ENCODE results near the gene FCN2. TPM values are rescaled to one million over a fixed set of nuclear protein-coding genes. Genes with fewer than 3 reads are reported as not detected.

Gene FCN2
- polyA plus RNA-seq, 2 of the 4 experiments (the other 2 are of a cell fraction), result not detected

DNA sequence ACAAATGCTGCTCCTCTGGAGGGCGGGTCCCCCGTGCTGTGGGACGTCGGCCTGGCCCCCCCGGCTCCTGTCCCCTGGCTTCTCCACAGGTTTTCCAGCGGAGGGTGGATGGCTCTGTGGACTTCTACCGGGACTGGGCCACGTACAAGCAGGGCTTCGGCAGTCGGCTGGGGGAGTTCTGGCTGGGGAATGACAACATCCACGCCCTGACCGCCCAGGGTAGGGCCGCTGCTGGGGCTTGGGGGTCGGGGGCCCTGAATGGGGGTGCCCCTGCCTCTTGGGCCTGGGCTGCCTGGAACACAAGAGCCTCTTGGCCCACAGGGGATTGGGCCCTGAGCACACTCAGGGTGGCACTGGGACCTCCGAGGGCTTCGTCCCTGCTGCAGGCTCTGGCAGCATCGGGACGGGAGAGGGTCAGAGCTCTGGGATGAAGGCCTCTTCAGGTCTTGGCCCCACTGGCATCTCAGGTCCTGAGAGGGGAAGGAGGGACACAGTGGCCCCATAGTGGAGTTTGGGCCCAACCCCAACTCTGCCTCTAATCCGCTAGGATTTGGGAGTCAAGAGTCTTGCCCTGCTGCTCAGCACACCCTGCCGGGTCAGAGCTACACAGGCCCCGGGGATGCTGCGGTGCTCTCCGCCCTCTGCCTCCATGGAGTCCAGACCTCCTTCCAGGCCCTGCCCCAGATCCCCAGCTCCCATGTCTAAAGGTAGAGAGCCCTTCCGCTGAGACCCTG is 5.2 kb downstream of the FCN2 start:
- DNase-seq (ENCODE audit: low read depth in 1 of 2, low spot score in 1 of 2), result no peak
- no peak overlapping the region for H3K4me2 ChIP-seq
- 68% methylated on average over 22 of the region's 24 CpGs for WGBS (ENCODE audit: missing lambda C conversion rate)
- no peak for FAIRE-seq
- TF ChIP-seq, protein P1, sequence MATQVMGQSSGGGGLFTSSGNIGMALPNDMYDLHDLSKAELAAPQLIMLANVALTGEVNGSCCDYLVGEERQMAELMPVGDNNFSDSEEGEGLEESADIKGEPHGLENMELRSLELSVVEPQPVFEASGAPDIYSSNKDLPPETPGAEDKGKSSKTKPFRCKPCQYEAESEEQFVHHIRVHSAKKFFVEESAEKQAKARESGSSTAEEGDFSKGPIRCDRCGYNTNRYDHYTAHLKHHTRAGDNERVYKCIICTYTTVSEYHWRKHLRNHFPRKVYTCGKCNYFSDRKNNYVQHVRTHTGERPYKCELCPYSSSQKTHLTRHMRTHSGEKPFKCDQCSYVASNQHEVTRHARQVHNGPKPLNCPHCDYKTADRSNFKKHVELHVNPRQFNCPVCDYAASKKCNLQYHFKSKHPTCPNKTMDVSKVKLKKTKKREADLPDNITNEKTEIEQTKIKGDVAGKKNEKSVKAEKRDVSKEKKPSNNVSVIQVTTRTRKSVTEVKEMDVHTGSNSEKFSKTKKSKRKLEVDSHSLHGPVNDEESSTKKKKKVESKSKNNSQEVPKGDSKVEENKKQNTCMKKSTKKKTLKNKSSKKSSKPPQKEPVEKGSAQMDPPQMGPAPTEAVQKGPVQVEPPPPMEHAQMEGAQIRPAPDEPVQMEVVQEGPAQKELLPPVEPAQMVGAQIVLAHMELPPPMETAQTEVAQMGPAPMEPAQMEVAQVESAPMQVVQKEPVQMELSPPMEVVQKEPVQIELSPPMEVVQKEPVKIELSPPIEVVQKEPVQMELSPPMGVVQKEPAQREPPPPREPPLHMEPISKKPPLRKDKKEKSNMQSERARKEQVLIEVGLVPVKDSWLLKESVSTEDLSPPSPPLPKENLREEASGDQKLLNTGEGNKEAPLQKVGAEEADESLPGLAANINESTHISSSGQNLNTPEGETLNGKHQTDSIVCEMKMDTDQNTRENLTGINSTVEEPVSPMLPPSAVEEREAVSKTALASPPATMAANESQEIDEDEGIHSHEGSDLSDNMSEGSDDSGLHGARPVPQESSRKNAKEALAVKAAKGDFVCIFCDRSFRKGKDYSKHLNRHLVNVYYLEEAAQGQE (IDR thresholded peaks at IDR 0.05), result no peak
- ChIA-PET POLR2A (no interaction called here), CTCF (no interaction called here)
- no peak overlapping the region for H3K27ac ChIP-seq
- H3K9me3 ChIP-seq, result no peaks in the 10 kb centered on the region
- no peak for ATAC-seq
- H3K4me1 ChIP-seq, result no peaks in the 10 kb centered on the region
- no peak overlapping the region for H3K4me3 ChIP-seq

DNA sequence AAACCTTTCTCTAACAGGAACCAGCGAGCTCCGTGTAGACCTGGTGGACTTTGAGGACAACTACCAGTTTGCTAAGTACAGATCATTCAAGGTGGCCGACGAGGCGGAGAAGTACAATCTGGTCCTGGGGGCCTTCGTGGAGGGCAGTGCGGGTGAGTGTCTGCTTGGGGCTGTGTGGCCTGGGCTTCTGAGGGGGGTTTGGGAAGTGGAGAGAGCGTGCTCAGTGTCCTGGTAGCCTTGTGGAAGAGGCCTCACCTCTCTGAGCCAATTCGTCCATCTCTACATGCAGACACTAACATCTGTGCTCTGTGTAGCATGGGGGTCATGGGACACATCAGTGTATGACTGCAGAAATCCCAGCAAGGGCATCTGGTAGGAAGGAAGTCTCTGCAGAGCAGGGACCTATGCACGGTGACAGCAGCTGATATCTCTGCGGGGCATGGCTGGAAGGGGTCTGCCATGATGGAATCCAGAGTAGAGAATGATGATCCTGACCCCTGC is 5.9 kb downstream of the FCN2 start:
- H3K4me3 ChIP-seq, result no peak overlapping the region
- ChIA-PET POLR2A (no interaction called here), CTCF (no interaction called here)
- no peaks in the 10 kb centered on the region for H3K9me3 ChIP-seq
- no peak for DNase-seq (ENCODE audit: low read depth in 1 of 2, low spot score in 1 of 2)
- 65% methylated on average over 8 of the region's 11 CpGs for WGBS (ENCODE audit: missing lambda C conversion rate)
- H3K4me1 ChIP-seq, result no peaks in the 10 kb centered on the region
- no peak for FAIRE-seq
- no peak for ATAC-seq
- TF ChIP-seq ZSCAN20 (CRISPR knock-in tag; IDR thresholded peaks at IDR 0.05) (no peak), CBX2 (IDR thresholded peaks at IDR 0.05; ENCODE audit: borderline replicate concordance, low read depth) (no peak), BHLHE40 (IDR thresholded peaks at IDR 0.05; ENCODE audit: low read depth, low read length) (no peak), POLR2AphosphoS2 (conservative IDR thresholded peaks at IDR 0.05; ENCODE audit: low read length) (no peak), ZNF302 (CRISPR knock-in tag; IDR thresholded peaks at IDR 0.05) (no peak), JUNB (IDR thresholded peaks at IDR 0.05) (no peak)
- TF ChIP-seq, protein P2, sequence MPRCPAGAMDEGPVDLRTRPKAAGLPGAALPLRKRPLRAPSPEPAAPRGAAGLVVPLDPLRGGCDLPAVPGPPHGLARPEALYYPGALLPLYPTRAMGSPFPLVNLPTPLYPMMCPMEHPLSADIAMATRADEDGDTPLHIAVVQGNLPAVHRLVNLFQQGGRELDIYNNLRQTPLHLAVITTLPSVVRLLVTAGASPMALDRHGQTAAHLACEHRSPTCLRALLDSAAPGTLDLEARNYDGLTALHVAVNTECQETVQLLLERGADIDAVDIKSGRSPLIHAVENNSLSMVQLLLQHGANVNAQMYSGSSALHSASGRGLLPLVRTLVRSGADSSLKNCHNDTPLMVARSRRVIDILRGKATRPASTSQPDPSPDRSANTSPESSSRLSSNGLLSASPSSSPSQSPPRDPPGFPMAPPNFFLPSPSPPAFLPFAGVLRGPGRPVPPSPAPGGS (IDR thresholded peaks at IDR 0.05), result no peak
- TF ChIP-seq, protein P3, sequence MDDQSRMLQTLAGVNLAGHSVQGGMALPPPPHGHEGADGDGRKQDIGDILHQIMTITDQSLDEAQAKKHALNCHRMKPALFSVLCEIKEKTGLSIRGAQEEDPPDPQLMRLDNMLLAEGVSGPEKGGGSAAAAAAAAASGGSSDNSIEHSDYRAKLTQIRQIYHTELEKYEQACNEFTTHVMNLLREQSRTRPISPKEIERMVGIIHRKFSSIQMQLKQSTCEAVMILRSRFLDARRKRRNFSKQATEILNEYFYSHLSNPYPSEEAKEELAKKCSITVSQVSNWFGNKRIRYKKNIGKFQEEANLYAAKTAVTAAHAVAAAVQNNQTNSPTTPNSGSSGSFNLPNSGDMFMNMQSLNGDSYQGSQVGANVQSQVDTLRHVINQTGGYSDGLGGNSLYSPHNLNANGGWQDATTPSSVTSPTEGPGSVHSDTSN (IDR thresholded peaks at IDR 0.05), result no peak
- H3K4me2 ChIP-seq, result no peak overlapping the region
- H3K27ac ChIP-seq, result no peak overlapping the region

DNA sequence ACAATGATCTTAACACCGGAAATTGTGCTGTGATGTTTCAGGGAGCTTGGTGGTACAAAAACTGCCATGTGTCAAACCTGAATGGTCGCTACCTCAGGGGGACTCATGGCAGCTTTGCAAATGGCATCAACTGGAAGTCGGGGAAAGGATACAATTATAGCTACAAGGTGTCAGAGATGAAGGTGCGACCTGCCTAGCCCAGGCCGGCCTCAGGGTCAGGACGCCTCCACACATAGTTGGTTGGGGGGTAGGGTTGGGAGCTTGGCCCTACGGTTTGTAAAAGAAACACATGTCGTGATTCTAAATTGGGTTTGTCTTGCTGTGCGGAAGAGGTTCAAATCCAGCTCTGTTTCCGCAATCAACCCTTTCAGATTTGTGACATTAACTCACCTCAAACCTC is 6.6 kb downstream of the FCN2 start:
- POLR2A ChIA-PET, result no interaction called here
- no peak for DNase-seq (ENCODE audit: low read depth in 1 of 2, low spot score in 1 of 2)

More for the DNA sequence above, 6.6 kb downstream of the FCN2 start:
- Histone ChIP-seq H3K4me2 (no peak overlapping the region), H3K4me1 (no peaks in the 10 kb centered on the region), H3K9me3 (no peaks in the 10 kb centered on the region), H3K27ac (no peak overlapping the region), H3K4me3 (no peak overlapping the region)
- FAIRE-seq (no peak), ATAC-seq (no peak)
- TF ChIP-seq MAZ (IDR thresholded peaks at IDR 0.05; ENCODE audit: borderline replicate concordance, low read depth, low read length) (no peak), NPAS2 (CRISPR knock-in tag; IDR thresholded peaks at IDR 0.05; ENCODE audit: borderline replicate concordance) (no peak)
- TF ChIP-seq, protein P4, sequence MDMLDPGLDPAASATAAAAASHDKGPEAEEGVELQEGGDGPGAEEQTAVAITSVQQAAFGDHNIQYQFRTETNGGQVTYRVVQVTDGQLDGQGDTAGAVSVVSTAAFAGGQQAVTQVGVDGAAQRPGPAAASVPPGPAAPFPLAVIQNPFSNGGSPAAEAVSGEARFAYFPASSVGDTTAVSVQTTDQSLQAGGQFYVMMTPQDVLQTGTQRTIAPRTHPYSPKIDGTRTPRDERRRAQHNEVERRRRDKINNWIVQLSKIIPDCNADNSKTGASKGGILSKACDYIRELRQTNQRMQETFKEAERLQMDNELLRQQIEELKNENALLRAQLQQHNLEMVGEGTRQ (IDR thresholded peaks at IDR 0.05), result no peak
- CTCF ChIA-PET, result no interaction called here
- WGBS (ENCODE audit: missing lambda C conversion rate), result 63% methylated on average over 10 of the region's 10 CpGs

Data from A549 (cell line).